Prostate gland (tissue), 2 donors: ENCODE results near the gene AKAP7.

Source experiments
- CTCF ChIP-seq, 4 experiments: fragments of 200-600 bp in 2 of 4; fragments of 450-650 bp in 2 of 4; sonication (generic) in 2 of 4; IDR thresholded peaks; 1 replicate in 3 of 4; 2 replicates in 1 of 4; pipeline ENCODE4 v1.5.1; 2016 to 2019; ENCODE audit warnings: antibody characterized with exemption in 4 of 4, mild to moderate bottlenecking in 2 of 4, moderate library complexity in 2 of 4
- POLR2A ChIP-seq: fragments of 450-650 bp; IDR thresholded peaks from one replicate; pipeline ENCODE4 v1.6.1; 2016; ENCODE audit warnings: antibody characterized with exemption, mild to moderate bottlenecking
- POLR2AphosphoS5 ChIP-seq: sonication (generic); formaldehyde crosslinking; IDR thresholded peaks from one replicate; pipeline ENCODE4 v1.6.1; 2017; ENCODE audit warnings: antibody characterized with exemption

GRCh38 chr6:131103901-131104300 is 31.4 kb upstream of the AKAP7 start:
- no peak for TF ChIP-seq CTCF (IDR thresholded peaks at IDR 0.05)
- TF ChIP-seq POLR2AphosphoS5 = no peak
- TF ChIP-seq POLR2A = no peak
